Activated T-helper 17 cell treated with anti-CD3 and anti-CD28 coated beads, Interleukin-2, amount 50 U/mL, for 72 hours (primary cell): Measurements from ENCODE around the gene LIG4. TPM values are rescaled to one million over a fixed set of nuclear protein-coding genes. Genes with fewer than 3 reads are reported as not detected.

Experiments used
- ATAC-seq: fragments of 150-1000 bp; cut with Tn5 transposase; replicated peaks from 2 replicates; pipeline ENCODE4 v1.10.0; 2021; ENCODE audit warnings: mild to moderate bottlenecking, moderate library complexity
- H3K27ac Mint-ChIP-seq: one replicate; pipeline ENCODE4 v1.8.0; 2022; ENCODE audit warnings: mixed read lengths
- H3K27me3 Mint-ChIP-seq: one replicate; pipeline ENCODE4 v1.8.0; 2022; ENCODE audit warnings: mixed read lengths
- H3K36me3 Mint-ChIP-seq: one replicate; pipeline ENCODE4 v1.8.0; 2022; ENCODE audit warnings: low read depth, mild to moderate bottlenecking, mixed read lengths
- H3K4me1 Mint-ChIP-seq: one replicate; pipeline ENCODE4 v1.8.0; 2022; ENCODE audit warnings: mixed read lengths
- H3K4me3 Mint-ChIP-seq: one replicate; pipeline ENCODE4 v1.8.0; 2022; ENCODE audit warnings: mild to moderate bottlenecking, mixed read lengths
- H3K9me3 Mint-ChIP-seq: one replicate; pipeline ENCODE4 v1.8.0; 2022; ENCODE audit warnings: mixed read lengths
- total RNA-seq, 2 donors: library from RNA; stranded (reverse); gene quantifications; one replicate each; pipeline ENCODE4 v1.2.3, GENCODE V29; 2022

The LIG4 gene
- total RNA-seq, 2 donors from 2014 or later, result 5.1 to 7.5 TPM

DNA sequence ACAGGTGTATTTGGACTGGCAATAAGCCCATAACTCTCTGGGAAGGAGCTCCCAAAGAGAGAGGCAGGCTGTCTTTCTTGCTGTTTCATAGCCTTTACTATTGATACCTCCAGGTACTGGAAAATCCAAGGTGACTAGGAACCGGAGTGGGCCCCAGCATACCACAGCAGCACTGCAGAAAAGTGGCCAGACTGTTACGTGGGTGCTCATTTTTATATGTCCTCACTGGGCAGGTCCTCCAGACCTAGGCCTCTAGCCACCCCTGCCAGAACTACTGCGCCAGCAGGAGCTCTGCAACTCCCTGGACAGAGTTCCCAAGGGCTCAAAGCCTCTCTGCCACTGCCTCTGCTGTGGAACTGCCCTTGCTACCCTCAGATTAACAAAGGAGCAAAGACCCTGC lies 46.4 kb downstream of the LIG4 start:
- Mint-ChIP-seq H3K27me3 (peaks cover 29% of the 10 kb centered on the region), H3K4me1 (no peaks in the 10 kb centered on the region), H3K9me3 (peaks cover 12% of the 10 kb centered on the region), H3K36me3 (no peaks in the 10 kb centered on the region), H3K4me3 (no peak overlapping the region), H3K27ac (no peak overlapping the region)
- no peak for ATAC-seq

DNA sequence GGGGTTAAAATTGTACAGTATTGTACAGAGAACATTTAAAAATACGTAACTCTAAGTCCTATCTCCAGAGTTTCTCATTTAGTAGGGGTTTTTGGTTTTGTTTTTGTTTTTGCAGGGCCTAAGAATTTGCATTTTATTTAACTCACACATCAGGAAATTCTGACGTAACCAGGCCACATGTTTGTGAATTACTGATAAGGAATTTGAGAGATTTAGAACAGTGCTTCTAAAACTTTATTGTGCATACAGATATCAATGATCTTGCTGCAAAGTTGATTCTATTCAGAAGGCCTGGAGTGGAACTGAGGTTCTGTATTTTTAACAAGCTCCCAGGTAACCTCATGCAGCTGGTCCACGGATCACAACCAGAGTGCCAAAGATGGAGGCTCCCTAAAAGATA lies 49.3 kb downstream of the LIG4 start:
- H3K36me3 Mint-ChIP-seq, result no peaks in the 10 kb centered on the region
- no peaks in the 10 kb centered on the region for H3K4me1 Mint-ChIP-seq
- no peak for ATAC-seq
- peaks cover 5% of the 10 kb centered on the region for H3K9me3 Mint-ChIP-seq
- no peak overlapping the region for H3K27ac Mint-ChIP-seq
- H3K4me3 Mint-ChIP-seq, result no peak overlapping the region
- peaks cover 19% of the 10 kb centered on the region for H3K27me3 Mint-ChIP-seq

DNA sequence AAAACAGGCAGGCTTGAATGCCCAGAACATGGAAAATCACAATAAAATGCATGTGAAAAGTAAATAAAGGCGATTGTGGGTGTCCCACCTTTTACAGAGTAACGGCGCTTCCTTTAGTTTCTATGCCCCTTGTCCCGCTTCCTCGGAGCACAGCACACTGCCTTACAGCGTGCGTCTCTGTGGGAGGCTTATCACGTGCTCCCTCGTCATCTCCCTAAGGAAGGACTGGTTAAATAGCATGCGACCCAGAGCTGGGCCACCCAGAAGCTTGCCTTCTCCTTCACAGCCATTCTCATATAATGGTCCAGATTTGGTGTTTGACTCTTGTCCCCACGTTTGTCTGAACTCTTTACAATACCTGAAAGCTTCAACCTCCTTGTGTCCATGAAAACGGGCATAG lies 56.6 kb downstream of the LIG4 start:
- Mint-ChIP-seq H3K4me1 (no peaks in the 10 kb centered on the region), H3K27ac (no peak overlapping the region), H3K4me3 (no peak overlapping the region), H3K36me3 (no peaks in the 10 kb centered on the region), H3K27me3 (peaks cover 16% of the 10 kb centered on the region), H3K9me3 (no peaks in the 10 kb centered on the region)
- no peak for ATAC-seq

Other genes starting within 250 kb of the LIG4 start
- gene ABHD13, start 2.9 kb upstream of the LIG4 start, total RNA-seq, result 1 to 10 TPM; 3.7 to 4.3 TPM
- gene TNFSF13B, start 54.2 kb upstream of the LIG4 start, total RNA-seq, result 1 to 10 TPM; 3.6 to 4.4 TPM